ENCODE data around the gene RHOC.
"Not testable (repeated sequence)": the region's sequence is repeated elsewhere in the genome, so short reads cannot be mapped to it uniquely, and the experiment has no call there.

RHOC gene

DNA sequence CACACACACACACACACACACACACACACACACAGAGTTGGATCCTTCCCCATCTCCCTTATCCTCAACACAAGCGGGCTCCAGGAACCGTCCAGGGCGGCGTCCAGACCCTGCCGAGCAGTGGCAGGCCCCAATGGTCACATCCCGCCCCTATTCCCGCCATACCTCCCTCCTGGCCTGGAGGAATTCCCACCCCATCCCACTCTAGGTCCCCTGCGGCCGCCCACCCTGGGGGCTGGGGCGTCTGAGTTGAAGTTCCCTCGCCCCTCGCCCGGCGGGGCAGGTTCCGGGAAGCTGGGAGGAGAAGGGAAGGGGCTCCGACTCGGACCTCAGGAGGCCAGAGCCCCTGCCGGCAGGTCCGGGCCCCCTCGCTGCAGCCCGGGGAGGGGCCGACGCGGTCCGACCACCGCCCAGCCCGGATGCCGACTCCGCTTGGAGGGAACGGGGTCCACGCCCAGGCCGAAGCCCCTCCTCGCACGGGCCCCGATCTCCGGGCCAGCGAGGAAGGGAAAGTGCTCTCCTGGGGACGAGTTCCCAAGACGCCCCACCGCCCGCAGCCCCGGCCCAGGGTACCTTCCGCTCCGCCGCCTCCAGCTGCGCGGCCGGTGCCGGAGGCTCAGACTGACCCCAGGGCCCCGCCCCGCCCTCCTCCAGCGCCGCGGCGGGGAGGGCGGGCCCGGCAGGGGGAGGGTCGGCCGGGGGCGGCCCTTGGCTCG is at the start of gene RHOC:
Gene RHOC (minus strand): TSS at position 623 of the 716 bp plus-strand sequence. CDS start 3,328 bp downstream, outside the sequence.
- peak; percentile 55 for DNase-seq

DNA sequence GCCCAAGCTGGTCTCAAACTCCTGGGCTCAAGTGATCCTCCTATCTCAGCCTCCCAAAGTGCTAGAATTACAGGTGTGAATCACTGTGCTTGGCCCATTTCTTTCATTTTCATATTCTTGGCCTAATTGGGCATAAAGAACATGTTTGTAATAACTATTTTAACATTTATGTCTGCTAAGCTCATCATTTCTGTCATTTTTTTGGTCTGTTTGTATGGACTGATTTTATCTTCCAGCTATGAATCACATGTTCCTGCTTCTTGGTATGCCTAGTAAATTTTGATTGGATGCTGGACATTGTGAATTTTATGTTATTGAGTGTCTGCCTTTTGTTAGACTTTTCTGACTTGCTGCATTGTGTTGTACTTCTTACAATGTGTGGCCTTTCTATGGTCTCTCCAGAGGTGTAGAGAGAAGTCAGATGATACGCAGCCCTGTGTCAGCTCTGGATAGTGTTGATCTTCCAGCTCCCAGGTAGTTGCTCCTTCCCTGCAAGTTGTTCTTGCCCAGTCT is 47.2 kb upstream of the RHOC start:
- no peak for DNase-seq

DNA sequence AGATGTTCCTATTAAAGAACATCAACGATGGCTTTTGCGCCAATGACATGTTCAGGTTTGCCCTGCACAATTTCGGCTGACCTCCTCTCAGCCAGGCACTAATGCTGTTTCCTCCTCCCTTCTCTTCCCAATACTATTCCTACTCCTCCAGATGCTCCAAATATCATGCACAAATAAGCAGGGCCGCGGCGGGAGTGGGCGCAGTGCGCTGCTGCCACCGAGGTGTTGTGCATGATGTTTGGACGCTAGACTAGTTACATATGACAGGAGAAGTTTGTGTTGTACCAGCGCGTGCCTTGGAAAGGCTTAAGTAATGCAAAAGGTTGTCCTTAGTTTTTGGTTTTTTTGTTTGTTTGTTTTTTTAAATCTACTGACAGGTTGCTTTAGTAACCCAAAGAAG is 41.5 kb upstream of the RHOC start:
- no peak for DNase-seq

GRCh38 chr1:112744009-112744578 is 37.2 kb upstream of the RHOC start:
- peak; percentile 6 for DNase-seq

GRCh38 chr1:112743174-112744008 is 36.5 kb upstream of the RHOC start:
- no peak for DNase-seq

GRCh38 chr1:112737573-112737972 is 30.6 kb upstream of the RHOC start:
- no peak for DNase-seq

DNA sequence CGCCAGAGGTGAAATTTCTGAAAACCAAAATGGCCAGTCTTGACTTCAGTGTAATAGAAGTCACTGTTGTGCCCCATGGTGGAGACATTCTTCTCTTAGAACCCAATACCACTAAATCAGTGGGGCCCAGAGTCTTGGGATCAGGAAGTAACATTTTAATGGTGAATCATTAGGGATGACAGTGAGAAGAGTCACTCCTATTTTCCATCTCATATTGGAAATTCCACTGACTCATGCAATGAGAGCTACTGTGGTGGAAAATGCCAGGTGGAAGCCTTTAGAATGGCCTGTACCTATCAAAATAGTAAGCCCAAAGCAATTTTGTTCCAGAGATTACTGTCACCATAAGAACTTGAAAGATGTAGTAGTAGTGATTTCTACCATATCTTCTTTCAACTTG is 28.8 kb upstream of the RHOC start:
- DNase-seq: no peak

DNA sequence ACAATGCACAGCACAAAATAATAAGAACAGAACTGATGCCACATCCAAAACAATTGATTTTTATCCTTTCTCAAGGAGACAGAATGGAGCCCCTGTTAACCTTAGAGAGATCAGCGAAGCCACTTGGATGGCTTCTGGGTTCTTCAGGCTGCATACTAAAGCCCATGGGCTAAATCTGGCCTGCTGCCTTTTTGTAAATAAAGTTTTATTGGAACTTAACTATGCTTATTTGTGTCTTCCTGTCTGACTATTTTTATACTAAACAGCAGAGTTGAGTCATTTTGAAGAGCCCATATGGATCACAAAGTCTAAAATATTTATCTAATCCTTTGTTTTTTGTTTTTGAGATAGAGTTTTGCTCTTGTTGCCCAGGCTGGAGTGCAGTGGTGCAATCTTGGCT is 24.5 kb upstream of the RHOC start:
- DNase-seq: no peak

- DNase-seq: no peak
Measured at GRCh38 chr1:112729909-112730308, 23.0 kb upstream of the RHOC start.

DNA sequence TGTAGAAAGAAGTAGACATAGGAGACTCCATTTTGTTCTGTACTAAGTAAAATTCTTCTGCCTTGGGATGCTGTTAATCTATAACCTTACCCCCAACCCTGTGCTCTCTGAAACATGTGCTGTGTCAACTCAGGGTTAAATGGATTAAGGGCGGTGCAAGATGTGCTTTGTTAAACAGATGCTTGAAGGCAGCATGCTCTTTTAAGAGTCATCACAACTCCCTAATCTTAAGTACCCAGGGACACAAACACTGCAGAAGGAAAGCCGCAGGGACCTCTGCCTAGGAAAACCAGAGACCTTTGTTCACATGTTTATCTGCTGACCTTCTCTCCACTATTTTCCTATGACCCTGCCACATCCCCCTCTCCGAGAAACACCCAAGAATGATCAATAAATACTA is 22.1 kb upstream of the RHOC start:
- DNase-seq: not testable (repeated sequence)

- DNase-seq: not testable (repeated sequence)
Measured at GRCh38 chr1:112728306-112728971, 21.5 kb upstream of the RHOC start.

GRCh38 chr1:112727716-112728115 is 20.8 kb upstream of the RHOC start:
- DNase-seq: no peak

DNA sequence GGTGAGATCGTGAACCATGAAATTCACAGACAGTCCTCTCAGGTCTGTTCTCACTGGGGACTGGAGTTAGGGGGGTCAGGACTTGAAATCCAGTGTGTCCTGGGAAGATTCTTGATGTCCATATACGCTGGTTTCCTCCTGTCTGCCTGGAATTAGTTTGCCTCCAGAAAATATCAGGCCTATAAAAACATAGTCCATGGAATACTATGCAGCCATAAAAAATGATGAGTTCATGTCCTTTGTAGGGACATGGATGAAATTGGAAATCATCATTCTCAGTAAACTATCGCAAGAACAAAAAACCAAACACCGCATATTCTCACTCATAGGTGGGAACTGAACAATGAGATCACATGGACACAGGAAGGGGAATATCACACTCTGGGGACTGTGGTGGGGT is 17.3 kb upstream of the RHOC start:
- DNase-seq: not testable (repeated sequence)

DNA sequence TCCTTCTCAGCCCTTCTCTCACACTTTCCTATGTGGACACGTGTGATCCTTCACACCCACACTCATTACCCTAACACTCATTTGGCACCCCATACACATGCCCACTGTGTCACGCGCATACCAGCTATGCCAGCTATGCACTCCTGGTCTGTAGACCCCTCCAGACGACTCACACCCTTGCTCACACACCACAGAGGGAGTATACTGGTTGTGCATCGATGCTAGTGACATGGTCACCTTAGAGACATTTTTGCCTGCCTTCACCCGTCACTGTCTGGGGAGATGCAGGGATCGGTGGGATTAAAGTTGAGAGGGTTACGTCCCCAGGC is 16.5 kb upstream of the RHOC start:
- no peak for DNase-seq

DNA sequence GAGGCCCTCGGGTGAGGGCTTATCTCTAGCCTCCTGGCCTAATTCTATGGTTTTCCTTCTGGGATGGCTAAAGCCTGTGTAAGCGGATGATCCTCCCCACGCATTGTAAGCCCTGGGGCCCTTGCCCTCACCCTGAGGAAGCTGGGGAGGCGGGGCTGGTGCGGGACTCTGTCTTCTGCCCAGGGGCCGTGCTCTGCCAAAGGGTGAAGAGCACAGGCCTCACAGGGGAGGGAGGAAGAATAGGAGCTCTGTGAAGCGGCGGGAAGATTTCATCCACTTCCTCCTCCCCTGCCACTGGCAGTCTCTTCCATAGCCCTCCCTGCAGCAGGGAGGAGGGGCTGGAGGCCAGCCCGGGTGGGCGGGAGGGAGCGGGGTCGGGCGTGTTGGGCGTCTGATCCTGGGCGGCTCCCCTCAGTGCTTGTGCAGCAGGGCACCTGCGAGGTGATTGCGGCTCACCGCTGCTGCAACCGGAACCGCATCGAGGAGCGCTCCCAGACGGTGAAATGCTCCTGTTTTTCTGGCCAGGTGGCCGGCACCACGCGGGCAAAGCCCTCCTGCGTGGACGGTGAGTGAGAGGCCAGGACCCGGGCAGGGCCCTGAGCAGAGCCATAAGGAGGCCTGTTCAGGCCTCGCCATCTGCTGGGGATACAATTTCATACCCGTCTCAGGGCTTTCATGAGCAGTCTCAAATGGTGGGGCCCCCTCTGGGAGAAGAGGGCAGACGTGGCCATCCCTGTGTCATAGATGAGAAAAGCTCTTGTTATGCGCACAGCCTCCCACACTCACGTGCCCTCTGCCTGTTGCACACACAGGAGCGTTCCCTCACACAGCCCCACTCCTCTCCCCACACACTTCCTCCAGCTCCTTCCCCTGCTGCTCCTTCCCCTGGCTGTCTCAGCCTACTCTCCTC is 15.9 kb upstream of the RHOC start:
- no peak for DNase-seq

GRCh38 chr1:112721966-112722524 is 15.1 kb upstream of the RHOC start:
- DNase-seq: no peak

- DNase-seq: not testable (repeated sequence)
Measured at GRCh38 chr1:112721294-112721693, 14.4 kb upstream of the RHOC start.

DNA sequence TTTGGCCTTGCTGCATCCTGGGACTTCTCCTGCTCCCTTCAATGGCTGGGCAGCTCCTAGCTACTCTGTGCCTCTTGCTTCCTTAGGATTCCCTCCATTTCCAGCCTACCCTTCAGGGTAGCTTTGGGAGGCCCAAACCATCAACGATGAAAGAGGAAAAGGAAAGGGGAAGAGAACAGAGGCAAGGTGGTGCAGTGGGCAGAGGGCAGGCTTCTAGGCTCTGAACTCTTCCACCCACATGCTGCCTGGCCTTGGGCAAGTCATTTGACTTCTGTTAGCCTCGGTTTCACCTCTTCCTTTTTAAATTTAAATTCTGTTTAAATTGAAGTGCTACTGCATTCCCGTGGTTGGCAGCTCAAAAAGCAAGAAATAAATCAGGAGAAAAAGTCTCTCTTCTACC is 13.9 kb upstream of the RHOC start:
- no peak for DNase-seq

DNA sequence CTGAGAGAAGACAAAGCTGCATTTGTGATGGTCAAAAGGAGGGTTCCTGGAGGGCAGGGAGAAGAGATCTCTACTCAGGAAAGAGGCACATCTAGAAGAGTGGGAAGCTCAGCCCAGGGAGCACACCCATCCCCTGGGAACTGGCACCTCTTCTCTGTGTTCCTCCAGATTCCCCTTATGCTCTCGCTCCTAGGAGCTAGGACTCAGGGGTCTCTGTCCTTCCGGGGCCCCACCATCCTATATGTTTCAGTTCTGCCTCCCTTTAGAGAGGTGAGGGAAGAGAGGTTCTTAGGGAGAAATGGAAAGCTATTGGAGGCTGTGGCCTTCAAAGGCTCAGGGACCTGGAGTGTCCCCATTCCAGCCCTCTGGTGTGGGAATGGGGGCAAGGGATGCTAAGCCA is 12.8 kb upstream of the RHOC start:
- no peak for DNase-seq

DNA sequence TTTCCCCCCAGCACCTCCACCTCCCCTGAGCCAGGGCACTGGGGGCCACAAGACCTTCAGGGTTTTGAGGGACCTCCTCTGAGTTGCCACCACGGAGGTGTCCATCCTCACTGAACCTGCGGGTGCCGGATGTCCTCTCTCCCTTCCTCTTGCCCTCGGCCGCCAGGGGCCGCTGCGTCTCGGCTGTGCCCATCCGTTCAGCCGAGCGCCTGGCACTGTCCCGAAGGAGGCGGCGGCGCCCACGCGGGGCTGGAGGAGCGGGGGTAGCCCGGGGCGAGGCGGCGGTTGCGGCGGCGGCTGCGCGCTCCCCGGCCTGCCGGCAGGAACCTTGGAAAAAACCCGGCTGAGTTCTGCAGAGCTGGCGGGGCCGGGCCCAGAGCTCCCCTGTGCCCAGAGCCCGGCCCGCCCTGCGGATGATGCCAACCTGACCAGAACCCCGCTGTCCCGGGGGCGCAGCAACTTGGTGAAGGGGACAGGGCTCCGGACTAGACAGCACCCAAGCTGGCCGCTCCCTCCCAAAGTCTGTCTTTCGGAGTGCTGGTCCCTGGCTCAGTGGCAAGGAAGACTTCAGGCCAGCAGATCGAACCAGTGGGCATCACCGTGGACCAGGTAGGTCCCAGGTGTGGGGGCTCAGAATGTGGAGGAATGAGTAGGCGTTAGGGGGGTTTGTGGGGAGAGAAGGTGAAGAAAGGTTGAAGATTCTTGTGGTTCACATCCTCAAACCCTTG is 11.9 kb upstream of the RHOC start:
- peak; percentile 83 for DNase-seq

DNA sequence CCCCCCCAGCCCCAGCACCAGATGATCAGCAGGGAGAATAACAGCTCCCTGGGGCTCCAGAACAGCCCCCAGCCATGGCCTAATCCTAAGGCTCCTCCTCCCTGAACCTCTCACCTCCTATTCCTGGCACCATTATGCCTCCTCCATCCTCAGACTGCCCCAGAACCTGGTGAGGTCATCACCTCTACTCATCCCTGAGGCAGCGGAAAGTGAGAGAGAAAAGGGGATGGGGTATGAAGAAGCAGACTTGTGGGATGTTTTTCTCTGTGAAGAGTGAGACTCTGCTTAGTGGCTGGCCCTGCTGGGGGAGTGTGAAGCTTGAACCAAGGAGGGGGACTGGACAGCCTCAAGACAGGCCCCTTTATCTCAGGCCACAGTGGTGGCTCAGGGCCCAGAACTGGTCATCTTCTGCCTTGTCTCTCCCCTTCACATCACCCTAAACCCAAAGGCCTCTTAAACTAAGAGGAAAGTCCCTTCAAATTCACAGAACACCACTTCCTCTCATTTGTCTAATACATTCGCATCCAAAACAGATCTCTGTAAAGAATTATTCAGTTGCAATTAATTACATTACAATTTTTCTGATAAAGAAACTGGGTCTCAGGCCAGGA is 10.4 kb upstream of the RHOC start:
- DNase-seq: no peak

All from CD4-positive, alpha-beta T cell treated with Interleukin-17A for 4 hours (primary cell).